Kidney (tissue), 14 donors: ENCODE results near the gene MVB12A. TPM values are rescaled to one million over a fixed set of nuclear protein-coding genes. Genes with fewer than 3 reads are reported as not detected.
A peak's percentile ranks its signal among the peaks of the same experiment; 100 is the strongest.

Source experiments
- DNase-seq, 5 donors: peaks; one replicate each; pipeline ENCODE4 v3.0.0-alpha.2; 2013 to 2020
- FAIRE-seq: peaks from 2 replicates; lab custom pipeline; 2012; peaks lifted over from hg19 to GRCh38; lab: Jason Lieb, UNC
- H3K27ac ChIP-seq, 2 donors: one replicate each; pipeline ENCODE4 v1.7.0; 2013; ENCODE audit warnings: low read depth in 2 of 2, low read length in 2 of 2, inconsistent platforms in 1 of 2
- H3K27me3 ChIP-seq: one replicate; pipeline ENCODE4 v1.7.1; 2013; ENCODE audit warnings: low read length, inconsistent platforms; ENCODE audit not compliant: control insufficient read depth, insufficient read depth
- H3K36me3 ChIP-seq, 3 donors: one replicate each; pipeline versions ENCODE4 v1.7.0 to v1.7.1; 2013; ENCODE audit warnings: low read length in 3 of 3, control low read depth in 1 of 3, inconsistent platforms in 1 of 3; ENCODE audit not compliant: insufficient read depth in 3 of 3, control insufficient read depth in 2 of 3
- H3K4me1 ChIP-seq, 3 donors: one replicate each; pipeline versions ENCODE4 v1.7.0 to v1.7.1; 2013; ENCODE audit warnings: low read length in 3 of 3, inconsistent platforms in 1 of 3, low read depth in 1 of 3; ENCODE audit not compliant: control insufficient read depth in 2 of 3, insufficient read depth in 2 of 3
- H3K4me3 ChIP-seq, 3 donors: one replicate each; pipeline versions ENCODE4 v1.7.0 to v1.8.1; 2013; ENCODE audit warnings: low read length in 3 of 3, control low read depth in 1 of 3, inconsistent platforms in 1 of 3
- H3K9ac ChIP-seq, 3 donors: one replicate each; pipeline versions ENCODE4 v1.7.0 to v1.7.1; 2013; ENCODE audit warnings: low read length in 3 of 3, control low read depth in 1 of 3, inconsistent platforms in 1 of 3
- H3K9me3 ChIP-seq, 3 donors: one replicate each; pipeline versions ENCODE4 v1.7.0 to v1.7.1; 2013; ENCODE audit warnings: low read length in 3 of 3, control low read depth in 1 of 3, inconsistent platforms in 1 of 3; ENCODE audit not compliant: control insufficient read depth in 2 of 3, insufficient read depth in 1 of 3
- intact Hi-C: fragments of 100-400 bp; cut with DNase I; formaldehyde crosslinking; loops from one replicate; pipeline ENCODE4 v1.11.1; 2022
- polyA plus RNA-seq: library from polyadenylated mRNA; stranded (reverse); fragments of 350-450 nt; fragmentation: Illumina TruSeq; extraction: RNeasy Lipid Tissue Mini Kit (QIAGEN cat#74804); gene quantifications from one replicate; pipeline ENCODE4 v1.2.3, GENCODE V29; 2014; ENCODE audit warnings: low read depth, low replicate concordance; ENCODE audit not compliant: insufficient read depth
- total RNA-seq: library from RNA; stranded (reverse); fragmentation: NEBNext Ultra II Directional; extraction: Animal tissue kit (Norgen Biotek cat#: 25700); gene quantifications from one replicate; pipeline ENCODE4 v1.2.1, GENCODE V29; 2021
- TF ChIP-seq, protein P1 (sequence below): IDR thresholded peaks from 3 replicates; pipeline ENCODE4 v1.5.1; 2012; ENCODE audit warnings: mild to moderate bottlenecking, moderate library complexity, borderline replicate concordance; ENCODE audit not compliant: insufficient read depth; ENCODE audit errors: extremely low read depth
- donor health status: control.
- donor health status: control.
- donor health status: control.
- donor health status: control.
- donor health status: control.
- donor health status: DM: yes; HTN: yes; CAD: no.
- donor health status: Normal renal cell carcinoma (clear cell type).

The MVB12A gene
- total and polyA plus RNA-seq, 2 donors from 2014 or later, result 57.6 to 88.3 TPM

DNA sequence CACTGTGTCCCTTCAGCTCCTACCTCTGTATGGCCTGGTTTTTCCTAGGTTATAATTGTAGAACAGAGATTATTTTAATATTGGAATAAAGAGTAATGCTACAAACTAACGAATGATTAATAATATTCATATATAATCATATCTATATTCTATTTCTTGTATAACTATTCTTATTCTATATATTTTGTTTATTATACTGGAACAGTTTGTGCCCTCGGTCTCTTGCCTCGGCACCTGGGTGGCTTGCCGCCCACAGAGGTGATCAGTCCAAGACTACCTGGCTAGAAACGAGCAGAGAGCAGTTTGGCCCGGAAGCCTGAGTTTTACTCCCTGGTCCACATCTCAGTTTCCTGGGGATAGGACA lies 46.6 kb downstream of the MVB12A start:
- H3K9ac ChIP-seq, result no peak overlapping the region
- TF ChIP-seq, protein P1, sequence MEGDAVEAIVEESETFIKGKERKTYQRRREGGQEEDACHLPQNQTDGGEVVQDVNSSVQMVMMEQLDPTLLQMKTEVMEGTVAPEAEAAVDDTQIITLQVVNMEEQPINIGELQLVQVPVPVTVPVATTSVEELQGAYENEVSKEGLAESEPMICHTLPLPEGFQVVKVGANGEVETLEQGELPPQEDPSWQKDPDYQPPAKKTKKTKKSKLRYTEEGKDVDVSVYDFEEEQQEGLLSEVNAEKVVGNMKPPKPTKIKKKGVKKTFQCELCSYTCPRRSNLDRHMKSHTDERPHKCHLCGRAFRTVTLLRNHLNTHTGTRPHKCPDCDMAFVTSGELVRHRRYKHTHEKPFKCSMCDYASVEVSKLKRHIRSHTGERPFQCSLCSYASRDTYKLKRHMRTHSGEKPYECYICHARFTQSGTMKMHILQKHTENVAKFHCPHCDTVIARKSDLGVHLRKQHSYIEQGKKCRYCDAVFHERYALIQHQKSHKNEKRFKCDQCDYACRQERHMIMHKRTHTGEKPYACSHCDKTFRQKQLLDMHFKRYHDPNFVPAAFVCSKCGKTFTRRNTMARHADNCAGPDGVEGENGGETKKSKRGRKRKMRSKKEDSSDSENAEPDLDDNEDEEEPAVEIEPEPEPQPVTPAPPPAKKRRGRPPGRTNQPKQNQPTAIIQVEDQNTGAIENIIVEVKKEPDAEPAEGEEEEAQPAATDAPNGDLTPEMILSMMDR, result no peak
- H3K27me3 ChIP-seq, result no peaks in the 10 kb centered on the region
- peaks cover 0 to 21% (median 4%) of the 10 kb centered on the region in 3 donors for H3K4me1 ChIP-seq
- peak; percentile 89 for FAIRE-seq
- no peak overlapping the region for H3K4me3 ChIP-seq
- intact Hi-C loops, result loop anchor here (10.0 kb wide), 1 partner anchor 132 kb away; the partner anchor contains the start of genes ANO8 and GTPBP3
- no peaks in the 10 kb centered on the region for H3K9me3 ChIP-seq
- no peak overlapping the region for H3K27ac ChIP-seq
- H3K36me3 ChIP-seq, result no peaks in the 10 kb centered on the region
- DNase-seq, result no peak

DNA sequence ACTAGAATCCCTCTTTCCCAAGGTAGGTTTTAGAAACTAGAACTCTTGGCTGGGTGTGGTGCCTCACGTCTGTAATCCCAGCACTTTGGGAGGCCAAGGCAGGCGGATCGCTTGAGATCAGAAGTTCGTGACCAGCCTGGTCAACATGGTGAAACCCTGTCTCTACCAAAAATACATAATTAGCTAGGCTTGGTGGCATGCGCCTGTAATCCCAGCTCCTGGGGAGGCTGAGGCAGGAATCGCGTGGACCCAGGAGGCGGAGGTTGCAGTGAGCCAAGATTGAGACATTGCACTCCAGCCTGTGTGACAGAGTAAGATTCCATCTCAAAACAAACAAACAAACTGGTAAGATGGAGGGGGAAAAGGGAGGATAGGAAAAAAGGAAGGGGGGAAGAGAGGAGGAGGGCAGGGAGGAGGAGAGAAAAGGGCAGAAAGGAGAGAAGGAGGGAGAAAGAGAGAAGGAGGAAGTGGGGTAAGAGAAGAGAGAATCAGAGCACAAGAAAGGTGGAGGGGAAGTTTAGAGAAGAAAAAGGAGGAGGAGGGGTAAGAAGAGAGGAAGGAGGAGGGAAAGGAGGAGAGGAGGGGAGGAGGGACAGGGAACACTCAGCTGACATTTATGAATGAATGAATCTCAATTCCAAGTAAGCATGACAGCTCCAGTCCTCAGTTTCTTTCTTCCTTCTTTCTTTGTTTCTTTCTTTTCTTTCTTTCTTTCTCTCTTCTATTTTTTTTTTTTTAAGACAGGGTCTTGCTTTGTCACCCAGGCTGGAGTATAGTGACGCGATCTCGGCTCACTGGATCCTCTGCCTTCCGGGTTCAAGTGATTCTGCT lies 47.8 kb downstream of the MVB12A start:
- no peaks in the 10 kb centered on the region for H3K36me3 ChIP-seq
- intact Hi-C loops, result loop anchor here (10.0 kb wide), 1 partner anchor 133 kb away; the partner anchor contains the start of genes ANO8 and GTPBP3
- H3K4me3 ChIP-seq, result no peak overlapping the region
- DNase-seq, result no peak
- H3K27ac ChIP-seq, result no peak overlapping the region
- H3K9me3 ChIP-seq, result no peaks in the 10 kb centered on the region
- TF ChIP-seq, protein P1, result no peak
- FAIRE-seq, result no peak
- H3K9ac ChIP-seq, result no peak overlapping the region
- peaks cover 0 to 22% (median 4%) of the 10 kb centered on the region in 3 donors for H3K4me1 ChIP-seq
- no peaks in the 10 kb centered on the region for H3K27me3 ChIP-seq

DNA sequence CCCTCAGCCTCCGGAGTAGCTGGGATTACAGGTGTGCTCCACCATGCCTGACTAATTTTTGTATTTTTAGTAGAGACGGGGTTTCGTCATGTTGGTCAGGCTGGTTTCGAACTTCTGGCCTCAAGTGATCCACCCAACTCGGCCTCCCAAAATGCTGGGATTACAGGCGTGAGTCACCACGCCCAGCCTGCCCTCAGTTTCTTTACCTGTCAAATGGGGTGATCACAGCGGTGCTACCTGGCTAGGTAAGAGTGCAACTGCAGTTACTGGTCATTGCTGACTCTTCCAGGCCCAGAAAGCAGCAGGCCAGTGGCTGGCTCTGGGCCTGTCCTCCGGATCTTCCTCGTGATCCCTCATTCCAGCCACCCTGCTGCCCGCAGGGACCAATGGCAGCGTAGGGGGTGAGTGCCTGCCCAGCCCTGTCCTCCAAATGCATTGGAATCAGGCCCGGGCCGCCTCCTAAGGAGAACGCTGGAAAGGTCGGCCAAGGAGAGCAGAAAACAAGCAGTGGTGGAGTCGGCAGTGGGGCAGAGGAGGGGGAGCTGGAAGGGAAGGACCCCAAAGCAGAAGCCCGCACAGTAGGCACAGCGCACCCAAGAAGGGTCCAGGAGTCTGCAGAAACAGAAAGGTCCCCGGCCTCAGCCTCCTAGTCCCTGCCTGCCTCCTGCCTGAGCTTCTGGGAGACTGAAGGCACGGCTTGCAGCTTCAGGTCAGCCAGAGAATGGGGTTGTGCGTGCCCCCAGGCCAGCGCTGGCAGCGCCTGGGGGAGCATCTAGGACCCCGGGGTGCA lies 48.6 kb downstream of the MVB12A start:
- Histone ChIP-seq H3K9ac (peak overlapping the region in 2 of 3 donors; percentile 65 to 71), H3K27ac (peak overlapping the region; percentile 83 to 89), H3K4me1 (peaks cover 0 to 22% (median 4%) of the 10 kb centered on the region in 3 donors), H3K4me3 (peak overlapping the region; percentile 2 to 80 (median 69)), H3K9me3 (no peaks in the 10 kb centered on the region), H3K36me3 (no peaks in the 10 kb centered on the region), H3K27me3 (no peaks in the 10 kb centered on the region)
- FAIRE-seq (no peak), DNase-seq (peak in 1 of 5 donors; percentile 73)
- TF ChIP-seq, protein P1, result no peak
- intact Hi-C loops, result loop anchor here (10.0 kb wide), 1 partner anchor 134 kb away; the partner anchor contains the start of genes ANO8 and GTPBP3
